Adrenal gland (tissue), 5 donors: ENCODE data around the gene GJC2.

Source experiments
- POLR2A ChIP-seq, 2 donors: fragments of 450-650 bp; IDR thresholded peaks; one replicate each; pipeline ENCODE4 v1.6.1; 2017; ENCODE audit warnings: antibody characterized with exemption in 2 of 2, mild to moderate bottlenecking in 2 of 2, moderate library complexity in 1 of 2
- TF ChIP-seq, protein P1 (sequence below), 6 experiments: fragments of 450-650 bp in 4 of 6; fragments of 200-600 bp in 2 of 6; sonication (generic) in 1 of 6; IDR thresholded peaks; 1 replicate in 5 of 6; 2 replicates in 1 of 6; pipeline versions ENCODE4 v1.5.1 to v1.8.0; 2016 to 2021; ENCODE audit warnings: antibody characterized with exemption in 6 of 6, mild to moderate bottlenecking in 2 of 6, moderate library complexity in 1 of 6
- donor health status: DM: no; HTN: no; CAD: no.

DNA sequence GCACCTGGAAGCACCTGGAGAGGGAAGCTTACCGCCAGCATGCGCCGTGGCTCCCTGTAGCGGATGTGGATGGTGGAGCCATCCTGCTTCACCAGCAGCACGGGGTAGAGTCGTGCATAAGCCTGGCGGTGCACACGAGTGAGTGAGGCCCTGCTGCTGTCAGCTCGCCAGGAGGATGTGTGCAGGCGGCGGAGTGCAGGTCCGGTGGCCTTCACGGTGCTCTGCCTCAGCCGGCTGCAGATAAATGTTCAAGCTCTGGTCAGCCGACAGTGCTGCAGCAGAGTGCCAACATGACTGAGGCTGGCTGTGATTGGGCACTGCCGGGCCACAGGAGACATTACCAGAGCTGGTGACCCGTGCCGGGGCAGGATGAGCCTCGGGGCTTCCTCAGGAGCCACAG lies 42.1 kb upstream of the GJC2 start:
- TF ChIP-seq, protein P1, sequence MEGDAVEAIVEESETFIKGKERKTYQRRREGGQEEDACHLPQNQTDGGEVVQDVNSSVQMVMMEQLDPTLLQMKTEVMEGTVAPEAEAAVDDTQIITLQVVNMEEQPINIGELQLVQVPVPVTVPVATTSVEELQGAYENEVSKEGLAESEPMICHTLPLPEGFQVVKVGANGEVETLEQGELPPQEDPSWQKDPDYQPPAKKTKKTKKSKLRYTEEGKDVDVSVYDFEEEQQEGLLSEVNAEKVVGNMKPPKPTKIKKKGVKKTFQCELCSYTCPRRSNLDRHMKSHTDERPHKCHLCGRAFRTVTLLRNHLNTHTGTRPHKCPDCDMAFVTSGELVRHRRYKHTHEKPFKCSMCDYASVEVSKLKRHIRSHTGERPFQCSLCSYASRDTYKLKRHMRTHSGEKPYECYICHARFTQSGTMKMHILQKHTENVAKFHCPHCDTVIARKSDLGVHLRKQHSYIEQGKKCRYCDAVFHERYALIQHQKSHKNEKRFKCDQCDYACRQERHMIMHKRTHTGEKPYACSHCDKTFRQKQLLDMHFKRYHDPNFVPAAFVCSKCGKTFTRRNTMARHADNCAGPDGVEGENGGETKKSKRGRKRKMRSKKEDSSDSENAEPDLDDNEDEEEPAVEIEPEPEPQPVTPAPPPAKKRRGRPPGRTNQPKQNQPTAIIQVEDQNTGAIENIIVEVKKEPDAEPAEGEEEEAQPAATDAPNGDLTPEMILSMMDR (IDR thresholded peaks at IDR 0.05): no peak
- TF ChIP-seq POLR2A (IDR thresholded peaks at IDR 0.05): peak in 1 of 2 donors; percentile 30
